HepG2 (cell line): ENCODE measurements around the gene KCNS1. TPM values are rescaled to one million over a fixed set of nuclear protein-coding genes. Genes with fewer than 3 reads are reported as not detected.
A peak's percentile ranks its signal among the peaks of the same experiment; 100 is the strongest.

Source experiments
- IRF9 ChIP-seq: sonication (generic); formaldehyde crosslinking; IDR thresholded peaks from 2 replicates; pipeline ENCODE4 v1.8.0; 2022; ENCODE audit warnings: missing genetic modification reagents, mild to moderate bottlenecking, borderline replicate concordance
- KMT2A ChIP-seq: sonication (generic); formaldehyde crosslinking; IDR thresholded peaks from 2 replicates; pipeline ENCODE4 v1.4.0; 2020; ENCODE audit warnings: missing genetic modification reagents
- NCOA5 ChIP-seq: sonication (generic); formaldehyde crosslinking; IDR thresholded peaks from 2 replicates; pipeline ENCODE4 v1.4.0; 2020; ENCODE audit warnings: missing genetic modification reagents
- NFKB2 ChIP-seq: sonication (generic); formaldehyde crosslinking; IDR thresholded peaks from 2 replicates; pipeline ENCODE4 v1.4.0; 2020; ENCODE audit warnings: missing genetic modification reagents, borderline replicate concordance
- NRL ChIP-seq: sonication (generic); formaldehyde crosslinking; IDR thresholded peaks from 2 replicates; pipeline ENCODE4 v1.5.0; 2020; ENCODE audit warnings: missing genetic modification reagents, mild to moderate bottlenecking, moderate library complexity, borderline replicate concordance
- PRDM15 ChIP-seq: sonication (generic); formaldehyde crosslinking; IDR thresholded peaks from 2 replicates; pipeline ENCODE4 v1.4.0; 2020; ENCODE audit warnings: missing genetic modification reagents
- SIN3B ChIP-seq: fragments of 150-350 bp; IDR thresholded peaks from 2 replicates; pipeline ENCODE4 v1.6.1; 2014; ENCODE audit warnings: low read length
- SOX13 ChIP-seq, 3 experiments: fragments of 450-650 bp in 1 of 3; sonication (generic) in 1 of 3; formaldehyde crosslinking in 1 of 3; IDR thresholded peaks in 2 of 3; conservative IDR thresholded peaks in 1 of 3; 2 replicates each; pipeline versions ENCODE4 v1.5.0 to v1.6.1; 2016 to 2020; ENCODE audit warnings: antibody characterized with exemption in 1 of 3, mild to moderate bottlenecking in 1 of 3, missing compliant biosample characterization in 1 of 3, missing genetic modification reagents in 1 of 3, moderate library complexity in 1 of 3
- THAP11 ChIP-seq: IDR thresholded peaks from 2 replicates; pipeline ENCODE4 v1.6.1; 2016; ENCODE audit warnings: missing biosample characterization, missing genetic modification reagents
- ZNF232 ChIP-seq: sonication (generic); formaldehyde crosslinking; IDR thresholded peaks from 2 replicates; pipeline ENCODE4 v1.4.0; 2020; ENCODE audit warnings: missing genetic modification reagents, borderline replicate concordance
- ZNF337 ChIP-seq: sonication (generic); formaldehyde crosslinking; IDR thresholded peaks from 2 replicates; pipeline ENCODE4 v1.5.1; 2020; ENCODE audit warnings: missing genetic modification reagents, low read depth, mild to moderate bottlenecking, borderline replicate concordance
- ZNF850 ChIP-seq: sonication (generic); formaldehyde crosslinking; conservative IDR thresholded peaks from 2 replicates; pipeline ENCODE4 v1.9.0; 2021; ENCODE audit warnings: mild to moderate bottlenecking, missing genetic modification reagents
- ZNF879 ChIP-seq: sonication (generic); formaldehyde crosslinking; IDR thresholded peaks from 2 replicates; pipeline ENCODE4 v1.8.1; 2023; ENCODE audit warnings: missing genetic modification reagents
- polyA plus RNA-seq, 8 experiments: library from polyadenylated mRNA; depleted of rRNA in 3 of 8; stranded (reverse) in 7 of 8; unstranded in 1 of 8; fragments of >200 nt; fragmentation: Illumina TruSeq in 4 of 8; extraction: Trizol in 4 of 8; gene quantifications; 2 replicates each; pipeline versions ENCODE4 v1.2.1 to v1.2.3, GENCODE V29; 2011 to 2016; ENCODE audit warnings: low read depth in 4 of 8, missing spikeins in 1 of 8, mixed read lengths in 1 of 8; ENCODE audit not compliant: insufficient read depth in 1 of 8
- total RNA-seq, 5 experiments: library from RNA; depleted of rRNA; stranded (reverse); fragments of >200 nt; fragmentation: Illumina TruSeq; extraction: Trizol; gene quantifications; 2 replicates each; pipeline ENCODE4 v1.2.3, GENCODE V29; 2016; ENCODE audit warnings: low read depth in 1 of 5
- TF ChIP-seq, protein P1 (sequence below), 2 experiments: sonication (generic) in 1 of 2; formaldehyde crosslinking in 1 of 2; IDR thresholded peaks; 2 replicates each; pipeline versions ENCODE4 v1.4.0 to v1.6.1; 2018 to 2020; ENCODE audit warnings: missing genetic modification reagents in 2 of 2, borderline replicate concordance in 1 of 2, low read depth in 1 of 2, mild to moderate bottlenecking in 1 of 2, missing biosample characterization in 1 of 2
- TF ChIP-seq, protein P2 (sequence below): IDR thresholded peaks from 2 replicates; pipeline ENCODE4 v1.6.1; 2016; ENCODE audit warnings: low read depth
- TF ChIP-seq, protein P3 (sequence below): sonication (generic); formaldehyde crosslinking; IDR thresholded peaks from 2 replicates; pipeline ENCODE4 v1.5.0; 2020; ENCODE audit warnings: mild to moderate bottlenecking, missing genetic modification reagents, moderate library complexity

KCNS1 gene
- total and polyA plus RNA-seq, 2 of the 13 experiments (the other 11 are each of a cell fraction or from before 2014, with no cell fraction given) = 0.03 TPM; not detected in 1

DNA sequence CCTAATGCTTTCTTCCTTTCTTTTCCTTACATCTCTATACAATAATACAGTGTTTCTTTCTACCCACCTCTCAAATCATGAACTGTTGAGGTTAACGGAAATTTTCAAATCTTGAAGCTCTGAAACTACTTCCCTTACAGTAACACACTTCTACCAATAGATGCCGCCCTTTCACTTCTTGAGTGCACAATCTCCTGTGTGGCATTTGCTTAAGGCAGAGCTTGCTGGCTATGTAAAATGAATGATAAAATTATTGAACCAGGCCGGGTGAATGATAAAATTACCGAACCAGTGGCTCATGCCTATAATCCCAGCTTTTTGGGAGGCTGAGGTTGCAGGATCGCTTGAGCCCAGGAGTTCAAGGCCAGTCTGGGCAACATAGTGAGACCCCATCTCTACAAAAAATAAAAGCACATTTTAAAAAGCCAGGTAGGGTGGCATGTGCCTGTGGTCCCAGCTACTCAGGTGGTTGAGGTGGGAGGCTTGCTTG lies 56.8 kb downstream of the KCNS1 start (continued):
- TF ChIP-seq, protein P1, sequence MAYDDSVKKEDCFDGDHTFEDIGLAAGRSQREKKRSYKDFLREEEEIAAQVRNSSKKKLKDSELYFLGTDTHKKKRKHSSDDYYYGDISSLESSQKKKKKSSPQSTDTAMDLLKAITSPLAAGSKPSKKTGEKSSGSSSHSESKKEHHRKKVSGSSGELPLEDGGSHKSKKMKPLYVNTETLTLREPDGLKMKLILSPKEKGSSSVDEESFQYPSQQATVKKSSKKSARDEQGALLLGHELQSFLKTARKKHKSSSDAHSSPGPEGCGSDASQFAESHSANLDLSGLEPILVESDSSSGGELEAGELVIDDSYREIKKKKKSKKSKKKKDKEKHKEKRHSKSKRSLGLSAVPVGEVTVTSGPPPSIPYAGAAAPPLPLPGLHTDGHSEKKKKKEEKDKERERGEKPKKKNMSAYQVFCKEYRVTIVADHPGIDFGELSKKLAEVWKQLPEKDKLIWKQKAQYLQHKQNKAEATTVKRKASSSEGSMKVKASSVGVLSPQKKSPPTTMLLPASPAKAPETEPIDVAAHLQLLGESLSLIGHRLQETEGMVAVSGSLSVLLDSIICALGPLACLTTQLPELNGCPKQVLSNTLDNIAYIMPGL (CRISPR knock-in tag; IDR thresholded peaks at IDR 0.05; ENCODE audit: borderline replicate concordance in 1 of 2, low read depth in 1 of 2) = 0 out of 4 replicates have a peak, but pooled peaks of 1 of the 2 experiments have one; percentile 56
- TF ChIP-seq, protein P2, sequence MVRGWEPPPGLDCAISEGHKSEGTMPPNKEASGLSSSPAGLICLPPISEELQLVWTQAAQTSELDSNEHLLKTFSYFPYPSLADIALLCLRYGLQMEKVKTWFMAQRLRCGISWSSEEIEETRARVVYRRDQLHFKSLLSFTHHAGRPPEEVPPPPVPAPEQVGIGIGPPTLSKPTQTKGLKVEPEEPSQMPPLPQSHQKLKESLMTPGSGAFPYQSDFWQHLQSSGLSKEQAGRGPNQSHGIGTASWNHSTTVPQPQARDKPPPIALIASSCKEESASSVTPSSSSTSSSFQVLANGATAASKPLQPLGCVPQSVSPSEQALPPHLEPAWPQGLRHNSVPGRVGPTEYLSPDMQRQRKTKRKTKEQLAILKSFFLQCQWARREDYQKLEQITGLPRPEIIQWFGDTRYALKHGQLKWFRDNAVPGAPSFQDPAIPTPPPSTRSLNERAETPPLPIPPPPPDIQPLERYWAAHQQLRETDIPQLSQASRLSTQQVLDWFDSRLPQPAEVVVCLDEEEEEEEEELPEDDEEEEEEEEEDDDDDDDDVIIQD = no peak
- TF ChIP-seq, protein P3, sequence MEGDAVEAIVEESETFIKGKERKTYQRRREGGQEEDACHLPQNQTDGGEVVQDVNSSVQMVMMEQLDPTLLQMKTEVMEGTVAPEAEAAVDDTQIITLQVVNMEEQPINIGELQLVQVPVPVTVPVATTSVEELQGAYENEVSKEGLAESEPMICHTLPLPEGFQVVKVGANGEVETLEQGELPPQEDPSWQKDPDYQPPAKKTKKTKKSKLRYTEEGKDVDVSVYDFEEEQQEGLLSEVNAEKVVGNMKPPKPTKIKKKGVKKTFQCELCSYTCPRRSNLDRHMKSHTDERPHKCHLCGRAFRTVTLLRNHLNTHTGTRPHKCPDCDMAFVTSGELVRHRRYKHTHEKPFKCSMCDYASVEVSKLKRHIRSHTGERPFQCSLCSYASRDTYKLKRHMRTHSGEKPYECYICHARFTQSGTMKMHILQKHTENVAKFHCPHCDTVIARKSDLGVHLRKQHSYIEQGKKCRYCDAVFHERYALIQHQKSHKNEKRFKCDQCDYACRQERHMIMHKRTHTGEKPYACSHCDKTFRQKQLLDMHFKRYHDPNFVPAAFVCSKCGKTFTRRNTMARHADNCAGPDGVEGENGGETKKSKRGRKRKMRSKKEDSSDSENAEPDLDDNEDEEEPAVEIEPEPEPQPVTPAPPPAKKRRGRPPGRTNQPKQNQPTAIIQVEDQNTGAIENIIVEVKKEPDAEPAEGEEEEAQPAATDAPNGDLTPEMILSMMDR = peak; percentile 95
- no peak for TF ChIP-seq KMT2A (CRISPR knock-in tag)
- peak; percentile 28; the same call in 1 of the 2 replicates for TF ChIP-seq SIN3B
- no peak for TF ChIP-seq IRF9
- peak; percentile 39; the same call in 1 of the 2 replicates for TF ChIP-seq THAP11 (CRISPR knock-in tag)
- TF ChIP-seq PRDM15 (CRISPR knock-in tag) = no peak
- TF ChIP-seq NFKB2 (CRISPR knock-in tag) = no peak
- TF ChIP-seq SOX13 (IDR thresholded peaks at IDR 0.05) = no peak
- TF ChIP-seq SOX13 (CRISPR knock-in tag; conservative IDR thresholded peaks at IDR 0.05 in 1 of 2, IDR thresholded peaks at IDR 0.05 in 1 of 2) = no peak
- TF ChIP-seq ZNF850 (CRISPR knock-in tag) = no peak
- no peak for TF ChIP-seq ZNF879 (CRISPR knock-in tag)
- TF ChIP-seq ZNF337 (CRISPR knock-in tag) = no peak
- TF ChIP-seq NCOA5 = no peak
- TF ChIP-seq ZNF232 = no peak
- no peak for TF ChIP-seq NRL (CRISPR knock-in tag)
